GM18520 (cell line): ENCODE results near the gene TP53INP2.
"Not testable (repeated sequence)": the region's sequence is repeated elsewhere in the genome, so short reads cannot be mapped to it uniquely, and the experiment has no call there.

Source experiments
- ATAC-seq: cut with Tn5 transposase; IDR thresholded peaks from one replicate; pipeline ENCODE4 v1.9.1; 2021; ENCODE audit not compliant: unreplicated experiment

TP53INP2 gene, protein sequence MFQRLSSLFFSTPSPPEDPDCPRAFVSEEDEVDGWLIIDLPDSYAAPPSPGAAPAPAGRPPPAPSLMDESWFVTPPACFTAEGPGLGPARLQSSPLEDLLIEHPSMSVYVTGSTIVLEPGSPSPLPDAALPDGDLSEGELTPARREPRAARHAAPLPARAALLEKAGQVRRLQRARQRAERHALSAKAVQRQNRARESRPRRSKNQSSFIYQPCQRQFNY

DNA sequence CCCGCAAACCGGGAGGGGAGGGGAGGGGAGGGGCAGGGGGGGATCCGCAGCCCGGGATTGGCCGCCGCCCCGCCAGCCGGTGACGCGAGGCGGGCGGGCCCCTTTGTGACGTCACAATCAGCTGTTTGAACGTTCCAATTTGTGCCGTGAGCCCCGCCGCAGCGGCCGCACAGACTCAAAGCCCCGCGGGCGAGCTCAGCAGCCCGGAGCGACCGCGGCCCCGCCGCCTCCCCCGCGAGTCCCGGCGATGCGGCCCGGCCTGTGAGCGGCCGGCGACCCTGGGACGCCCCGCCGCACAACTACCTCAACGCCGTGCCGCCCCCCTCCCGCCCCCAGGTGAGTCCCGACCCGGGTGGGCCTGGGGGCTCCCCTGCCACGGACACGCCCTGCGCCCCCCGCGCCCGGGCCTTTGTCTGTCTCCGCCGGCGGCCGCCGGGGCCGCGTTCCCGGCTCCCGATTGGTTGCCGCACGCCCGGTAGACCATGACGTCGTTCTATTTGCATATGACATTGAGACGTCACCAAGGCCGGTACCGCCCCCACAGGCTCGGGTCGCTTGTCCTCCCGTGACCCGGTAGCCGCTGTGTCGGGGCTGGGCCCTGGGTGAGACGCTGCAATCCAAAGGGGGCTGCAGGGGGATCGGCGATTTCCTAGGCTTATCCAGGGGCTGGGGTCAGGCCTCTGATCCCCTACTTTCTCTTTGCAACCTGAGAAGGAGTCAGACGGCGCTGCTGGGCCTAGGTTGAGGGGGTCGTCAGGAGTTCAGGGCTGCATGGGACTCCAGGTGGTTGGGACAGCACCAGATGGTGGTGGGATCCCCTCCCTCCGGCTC, at the start of gene TP53INP2:
Gene TP53INP2, plus strand, starts transcription at position 168 of the 831 bp plus-strand sequence. CDS start 4,396 bp downstream, outside the sequence.
- ATAC-seq = peak; percentile 42

DNA sequence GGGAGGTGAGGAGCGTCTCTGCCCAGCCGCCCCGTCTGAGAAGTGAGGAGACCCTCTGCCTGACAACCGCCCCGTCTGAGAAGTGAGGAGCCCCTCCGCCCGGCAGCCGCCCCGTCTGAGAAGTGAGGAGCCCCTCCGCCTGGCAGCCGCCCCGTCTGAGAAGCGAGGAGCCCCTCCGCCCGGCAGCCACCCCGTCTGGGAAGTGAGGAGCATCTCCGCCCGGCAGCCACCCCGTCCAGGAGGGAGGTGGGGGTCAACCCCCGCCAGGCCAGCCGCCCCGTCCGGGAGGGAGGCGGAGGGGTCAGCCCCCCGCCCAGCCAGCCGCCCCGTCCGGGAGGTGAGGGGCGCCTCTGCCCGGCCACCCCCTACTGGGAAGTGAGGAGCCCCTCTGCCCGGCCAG, 45.5 kb upstream of the TP53INP2 start:
- ATAC-seq = not testable (repeated sequence)

DNA sequence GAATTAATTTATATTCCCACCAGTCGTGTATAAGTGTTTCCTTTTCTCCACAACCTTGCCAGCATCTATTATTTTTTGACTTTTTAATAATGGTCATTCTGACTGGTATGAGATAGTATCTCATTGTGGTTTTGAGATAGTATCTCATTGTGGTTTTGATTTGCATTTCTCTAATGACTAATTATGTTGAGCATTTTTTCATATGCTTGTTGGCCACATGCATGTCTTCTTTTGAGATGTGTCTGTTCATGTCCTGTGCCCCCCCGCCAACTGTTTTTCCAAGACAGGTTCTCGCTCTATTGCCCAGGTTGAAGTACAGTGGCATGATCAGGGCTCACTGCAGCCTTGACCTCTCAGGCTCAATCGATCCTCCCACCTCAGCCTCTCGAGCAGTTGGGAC, 42.3 kb upstream of the TP53INP2 start:
- ATAC-seq = not testable (repeated sequence)

DNA sequence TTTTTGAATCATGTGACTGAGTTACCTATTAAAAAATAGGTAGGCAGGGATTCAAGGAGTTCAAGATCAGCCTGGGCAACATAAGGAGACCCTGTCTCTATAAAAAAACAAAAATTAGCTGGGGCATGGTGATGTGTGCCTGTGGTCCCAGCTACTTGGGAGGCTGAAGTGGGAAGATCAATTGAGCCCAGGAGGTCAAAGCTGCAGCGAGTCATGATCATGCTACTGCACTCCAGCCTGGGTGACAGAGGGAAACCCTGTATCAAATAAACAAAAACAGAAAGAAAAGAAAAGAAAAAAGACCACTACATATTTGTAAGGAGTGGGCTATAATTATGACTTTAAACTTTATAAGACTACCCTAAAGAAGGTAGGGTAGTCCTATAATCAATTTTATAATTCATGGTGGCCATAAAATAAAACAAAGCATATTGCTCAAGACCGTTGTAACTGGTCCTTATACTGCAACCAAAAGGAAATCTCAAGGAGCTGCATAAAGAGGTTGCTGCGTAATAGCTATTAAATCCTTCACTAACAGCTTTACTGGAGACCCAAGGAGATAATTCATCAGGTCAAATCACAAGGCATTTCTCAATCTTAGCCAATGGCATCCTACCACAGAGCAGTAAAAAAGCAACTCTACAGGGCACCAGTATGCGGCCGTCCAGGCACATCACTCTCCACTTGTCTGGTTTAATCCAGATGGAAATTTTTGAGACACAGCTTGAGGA, 40.8 kb upstream of the TP53INP2 start:
- no peak for ATAC-seq

DNA sequence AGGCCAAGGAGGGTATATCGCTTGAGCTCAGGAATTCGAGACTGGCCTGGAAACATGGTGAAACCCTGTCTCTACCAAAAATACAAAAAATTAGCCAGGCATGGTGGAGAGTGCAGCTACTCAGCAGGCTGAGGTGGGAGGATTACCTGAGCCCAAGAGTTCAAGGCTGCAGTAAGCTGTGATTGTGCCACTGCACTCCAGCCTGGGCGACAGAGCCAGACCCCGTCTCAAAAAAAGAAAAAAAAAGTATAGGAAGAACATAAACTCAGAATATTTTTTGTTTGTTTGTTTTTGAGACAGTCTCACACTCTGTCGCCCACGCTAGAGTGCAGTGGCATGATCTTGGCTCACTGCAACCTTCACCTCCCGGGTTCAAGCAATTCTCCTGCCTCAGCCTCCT, 39.4 kb upstream of the TP53INP2 start:
- ATAC-seq = not testable (repeated sequence)

DNA sequence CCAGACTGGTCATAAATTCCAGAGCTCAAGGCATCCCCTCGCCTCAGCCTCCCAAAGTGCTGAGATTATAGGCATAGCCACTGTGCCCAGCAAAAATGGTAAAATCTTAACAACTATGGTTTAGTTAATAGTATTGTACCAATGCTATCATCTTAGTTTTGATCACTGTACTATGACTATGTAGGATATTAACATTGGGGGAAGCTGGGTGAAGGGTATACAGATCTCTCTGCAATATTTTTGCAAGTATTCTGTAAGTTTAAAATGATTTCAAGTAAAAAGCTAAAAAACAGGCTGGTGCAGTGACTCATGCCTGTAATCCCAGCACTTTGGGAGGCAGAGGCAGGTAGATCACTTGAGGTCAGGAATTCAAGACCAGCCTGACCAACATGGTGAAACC, 35.0 kb upstream of the TP53INP2 start:
- no peak for ATAC-seq

DNA sequence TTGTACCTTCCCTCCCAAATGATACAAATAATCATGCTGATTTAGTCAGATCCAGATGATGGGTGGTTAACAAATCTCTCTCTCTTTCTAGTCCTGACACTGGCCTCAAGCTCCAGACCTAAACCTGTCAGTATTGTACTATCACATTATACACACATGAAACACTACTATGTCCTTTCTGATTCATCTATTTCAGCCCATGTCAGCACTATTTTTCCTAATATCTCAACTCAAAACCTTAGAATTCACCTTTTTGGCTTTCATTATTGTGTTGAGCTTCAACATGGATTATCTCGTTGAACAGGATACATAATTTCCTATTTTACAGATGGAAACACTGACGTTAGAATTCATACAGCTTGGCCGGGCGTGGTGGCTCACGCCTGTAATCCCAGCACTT, 30.7 kb upstream of the TP53INP2 start:
- no peak for ATAC-seq

DNA sequence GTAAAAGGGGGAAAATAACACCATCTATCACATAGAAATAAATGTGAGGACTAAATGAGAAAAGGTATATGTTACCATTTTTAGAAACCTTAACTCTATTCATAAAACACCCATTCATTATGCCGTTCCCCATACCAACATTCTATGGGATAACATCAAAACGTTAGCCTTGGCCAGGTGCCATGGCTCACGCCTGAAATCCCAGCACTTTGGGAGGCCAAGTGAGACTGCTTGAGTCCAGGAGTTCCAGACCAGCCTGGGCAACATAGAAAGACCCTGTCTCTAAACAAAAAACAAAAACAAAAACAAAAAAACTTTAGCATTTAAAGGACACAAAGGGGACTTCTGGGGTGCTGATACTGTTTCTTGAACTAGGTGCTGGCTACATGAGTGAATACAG, 28.6 kb upstream of the TP53INP2 start:
- ATAC-seq = no peak

DNA sequence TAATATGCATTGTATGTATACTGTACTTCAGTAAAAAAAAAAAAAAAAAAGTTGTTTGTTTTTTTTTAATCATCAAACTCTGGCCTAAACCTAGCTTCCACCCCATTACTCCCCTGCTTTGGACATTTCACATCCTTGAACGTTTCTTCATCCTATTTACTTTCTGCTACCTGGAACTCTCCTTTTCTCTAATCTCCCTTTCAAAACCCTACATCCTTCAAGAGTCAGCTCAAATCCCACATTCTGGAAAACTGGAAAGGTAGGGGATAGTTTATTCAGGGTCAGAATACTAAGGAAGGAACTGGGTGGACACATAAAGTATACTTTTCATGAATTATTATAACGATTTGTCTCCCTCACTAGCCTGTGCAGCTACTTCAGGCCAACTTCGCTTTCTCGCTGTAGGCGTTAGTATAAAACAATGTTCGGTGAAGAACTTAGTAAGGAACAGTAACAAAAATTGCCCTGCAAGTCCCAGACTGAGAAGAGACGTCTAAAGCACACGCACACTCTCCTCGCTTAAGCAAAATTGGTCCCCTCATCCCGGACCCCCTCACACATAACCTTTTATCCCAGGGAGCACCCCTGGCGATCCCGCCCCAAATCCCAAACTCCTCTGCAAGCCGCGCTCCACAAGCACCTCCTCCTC, 28.0 kb upstream of the TP53INP2 start:
- no peak for ATAC-seq

DNA sequence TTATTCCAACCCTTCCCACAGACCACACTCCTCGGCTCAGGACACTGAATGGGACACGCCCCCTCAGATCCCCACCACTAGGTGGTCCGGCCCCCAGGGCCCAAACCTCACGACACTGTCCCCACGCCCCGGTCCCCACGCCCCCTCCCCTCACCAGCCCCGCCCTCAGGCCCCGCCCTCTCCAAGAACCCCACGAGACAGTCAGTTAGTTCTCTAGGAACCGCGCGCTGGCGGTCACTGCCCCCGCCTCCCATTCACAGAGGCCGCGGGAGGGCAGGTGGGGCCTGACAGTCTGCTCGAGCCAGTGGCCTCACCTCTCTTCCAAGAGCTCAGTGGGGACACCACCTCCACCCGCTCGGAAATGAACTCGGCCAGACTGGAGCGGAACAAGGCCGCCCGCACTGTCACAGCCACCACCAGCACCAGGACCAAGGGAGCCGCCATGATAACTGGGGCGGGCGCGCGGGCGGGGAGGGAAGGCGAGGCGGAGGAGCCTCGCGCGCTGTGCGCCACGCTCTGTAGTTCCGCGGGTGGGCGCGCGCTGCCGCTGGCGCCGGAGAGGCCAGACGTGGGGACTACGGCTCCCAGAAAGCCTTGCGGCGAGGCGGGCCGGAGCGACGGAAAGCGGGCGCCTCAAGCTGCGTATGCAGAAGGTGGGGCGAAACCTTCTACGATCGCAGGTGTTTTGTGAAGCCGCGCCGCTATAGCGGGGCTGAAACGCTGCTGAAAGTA, 27.3 kb upstream of the TP53INP2 start, which contains the start of gene PIGU:
Gene PIGU, minus strand, starts transcription at position 451 of the 732 bp plus-strand sequence. Its CDS starts 7 bp downstream, at position 444.
- ATAC-seq = peak; percentile 98

DNA sequence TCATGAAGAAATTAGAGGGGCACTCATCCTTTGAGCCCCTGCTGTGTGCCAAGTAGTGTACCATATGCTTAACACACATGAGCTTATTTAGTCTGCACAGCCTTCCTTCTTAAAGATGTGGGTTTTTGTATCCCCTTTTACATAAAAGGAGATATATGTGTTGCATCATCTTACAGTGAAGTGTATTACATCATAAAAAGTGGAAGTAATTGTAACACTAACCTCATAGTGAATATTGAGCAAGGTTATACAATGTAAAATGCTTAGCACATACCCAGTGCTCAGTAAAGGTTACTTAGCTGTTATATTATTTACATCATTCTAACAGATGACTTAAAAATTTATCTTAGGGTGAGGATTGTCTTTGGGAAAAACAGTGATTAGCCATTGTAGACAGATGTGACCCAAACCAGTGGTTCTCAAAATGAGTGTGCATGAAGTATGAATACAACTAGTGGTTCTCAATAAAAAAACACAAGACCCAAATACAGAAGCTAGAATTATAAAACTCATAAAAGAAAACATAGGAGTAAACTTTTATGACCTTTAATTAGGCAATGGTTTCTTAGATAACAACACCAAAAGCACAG, 23.5 kb upstream of the TP53INP2 start:
- ATAC-seq = no peak

DNA sequence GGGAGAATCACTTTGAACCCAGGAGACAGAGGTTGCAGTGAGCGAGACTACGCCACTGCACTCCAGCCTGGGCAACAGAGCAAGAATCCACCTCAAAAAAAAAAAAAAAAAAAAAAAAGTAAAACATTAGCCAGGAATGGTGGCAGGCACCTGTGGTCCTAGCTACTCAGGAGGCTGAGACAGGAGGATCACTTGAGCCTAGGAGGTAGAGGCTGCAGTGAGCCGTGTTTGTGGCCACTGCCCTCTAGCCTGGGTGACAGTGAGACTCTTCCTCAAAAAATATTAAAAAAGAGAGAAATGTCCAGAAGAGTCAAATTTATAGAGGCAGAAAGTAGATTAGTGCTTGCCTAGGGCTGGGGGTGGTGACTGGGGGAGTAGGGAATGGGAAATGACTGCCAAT, 20.5 kb upstream of the TP53INP2 start:
- ATAC-seq = no peak

DNA sequence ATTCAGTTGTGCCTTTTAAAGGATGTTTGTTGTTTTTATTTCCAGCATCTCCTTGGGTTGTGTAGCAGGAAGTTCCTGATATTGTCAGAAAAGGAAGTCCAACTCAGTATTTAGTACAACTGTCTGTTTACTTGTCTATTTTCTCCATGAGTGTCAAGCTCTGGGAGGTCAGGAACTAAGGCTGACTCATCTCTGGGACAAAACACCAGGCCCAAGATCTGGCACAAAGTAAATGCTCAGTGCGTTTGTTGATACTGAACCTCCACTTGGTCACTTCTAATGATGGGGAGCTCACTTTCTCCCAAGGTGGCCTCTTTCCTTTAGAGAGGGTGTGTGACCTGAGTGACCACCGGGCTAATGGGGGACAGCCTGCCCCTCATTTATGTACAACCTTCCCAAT, 14.7 kb upstream of the TP53INP2 start:
- ATAC-seq = no peak

DNA sequence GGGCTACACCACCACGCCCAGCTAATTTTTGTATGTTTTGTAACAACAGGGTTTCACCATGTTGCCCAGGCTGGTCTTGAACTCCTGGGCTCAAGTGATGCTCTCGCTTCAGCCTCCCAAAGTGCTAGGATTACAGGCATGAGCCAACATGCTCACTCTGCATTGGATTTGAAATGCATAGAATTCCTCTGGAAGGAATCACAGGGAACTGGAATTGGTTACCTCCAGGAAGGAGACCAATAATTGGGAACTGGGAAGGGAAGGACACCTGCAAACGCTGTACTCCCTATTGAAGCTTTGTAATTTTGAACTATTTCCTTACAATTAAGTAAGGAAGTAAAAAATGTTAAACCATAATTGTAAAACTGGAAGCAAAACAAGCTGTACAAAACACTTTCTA, 12.3 kb upstream of the TP53INP2 start:
- ATAC-seq = no peak

DNA sequence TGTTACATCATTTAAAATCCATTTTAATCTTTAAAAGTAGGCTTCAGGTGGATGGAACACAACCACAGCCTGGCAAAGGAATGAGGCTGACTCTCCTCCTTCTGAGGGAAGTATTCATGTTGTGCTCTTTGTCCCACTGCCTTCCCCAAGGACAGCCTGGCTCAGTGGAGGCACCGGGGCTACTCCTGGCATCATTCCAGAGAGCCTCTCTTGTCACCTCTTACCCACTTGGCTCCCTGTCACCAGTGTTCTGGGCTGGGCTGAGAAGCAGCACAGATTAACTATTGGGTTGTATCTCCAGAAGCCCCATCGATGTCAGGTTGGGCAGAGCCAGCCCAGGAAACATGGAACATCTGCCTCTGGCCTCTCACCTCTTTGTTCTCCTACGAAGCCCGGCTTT, 10.7 kb upstream of the TP53INP2 start:
- ATAC-seq = no peak

DNA sequence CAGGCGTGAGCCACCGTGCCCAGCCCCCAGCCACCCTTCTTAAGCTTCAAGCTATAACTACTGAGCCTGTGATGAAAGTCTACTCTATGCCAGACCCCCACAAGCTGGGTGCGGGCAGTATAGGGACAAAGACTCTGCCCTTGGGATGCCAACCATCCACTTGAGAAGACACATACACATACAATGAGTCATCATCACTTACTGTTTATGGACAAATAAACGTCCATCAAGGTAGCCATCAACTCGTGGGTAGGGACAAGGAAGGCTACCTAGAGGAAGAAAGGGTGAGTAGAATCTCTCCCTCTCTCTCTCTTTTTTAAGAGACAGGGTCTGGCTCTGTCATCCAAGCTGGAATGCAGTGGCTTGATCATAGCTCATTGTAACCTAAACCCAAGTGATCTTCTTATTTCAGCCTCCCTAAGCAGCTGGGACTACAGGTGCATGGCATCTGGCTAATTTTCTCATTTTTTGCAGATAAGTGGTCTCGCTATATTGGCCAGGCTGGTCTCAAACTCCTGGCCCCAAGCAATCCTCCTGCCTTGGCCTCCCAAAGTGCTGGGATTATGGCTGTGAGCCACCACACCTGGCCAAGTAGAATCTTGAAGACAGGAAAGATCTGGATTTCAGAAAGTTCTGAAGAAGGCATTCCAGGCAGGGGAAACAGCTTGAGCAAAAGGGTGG, 2.6 kb upstream of the TP53INP2 start:
- no peak for ATAC-seq

DNA sequence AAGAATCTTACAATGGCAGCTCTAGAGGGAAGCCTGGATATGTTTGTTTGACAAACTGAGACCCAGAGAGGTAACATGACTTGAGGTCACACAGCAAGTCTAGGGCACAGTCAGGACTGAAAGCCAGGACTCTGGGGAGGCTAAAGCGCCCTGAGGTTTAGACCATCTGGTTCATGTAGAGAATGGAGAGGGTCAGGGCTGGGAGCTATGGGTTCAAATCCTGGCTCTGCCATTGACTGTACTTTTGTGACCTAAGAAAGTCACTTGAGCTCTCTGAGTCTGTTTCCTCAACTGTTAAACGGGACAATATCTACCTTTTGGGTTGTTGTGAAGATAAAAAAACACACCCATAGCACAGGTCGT, 1.1 kb upstream of the TP53INP2 start:
- no peak for ATAC-seq

DNA sequence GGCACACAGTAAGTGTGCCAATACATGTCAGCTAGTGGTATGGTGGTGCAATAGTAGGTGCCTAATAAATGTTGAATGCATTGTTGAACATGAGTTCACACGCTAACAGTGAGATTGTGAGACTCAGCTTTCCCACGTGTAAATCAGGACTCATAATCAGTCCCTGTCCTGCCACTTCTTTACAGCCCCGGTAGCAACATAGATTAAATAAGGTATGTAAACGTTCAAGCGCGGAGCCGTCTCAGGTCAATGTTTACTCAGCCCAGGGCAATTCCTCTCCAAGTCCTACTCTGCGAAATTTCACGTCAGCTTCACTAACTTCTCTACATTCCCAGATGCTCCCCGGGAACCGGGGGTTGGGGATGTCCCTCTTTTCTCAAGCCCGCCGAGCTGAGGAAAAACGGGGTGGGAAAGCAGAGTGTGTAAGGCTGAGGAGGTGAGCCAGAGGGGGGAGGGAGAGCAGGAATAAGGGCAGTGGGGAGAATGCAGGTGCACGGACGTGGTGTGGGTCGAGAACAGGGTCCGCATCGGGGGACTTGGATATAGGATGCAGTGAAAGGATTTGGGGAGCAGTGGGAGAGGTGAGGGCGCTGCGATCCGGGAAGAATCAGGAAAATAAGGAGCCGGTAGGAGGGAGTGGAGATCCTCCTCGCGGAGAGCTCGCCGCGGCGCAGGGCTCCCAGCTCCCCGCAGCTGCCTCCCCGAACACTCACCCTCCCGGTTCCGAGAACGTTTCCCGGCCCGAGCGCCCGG, 544 bp upstream of the TP53INP2 start:
- ATAC-seq = no peak

DNA sequence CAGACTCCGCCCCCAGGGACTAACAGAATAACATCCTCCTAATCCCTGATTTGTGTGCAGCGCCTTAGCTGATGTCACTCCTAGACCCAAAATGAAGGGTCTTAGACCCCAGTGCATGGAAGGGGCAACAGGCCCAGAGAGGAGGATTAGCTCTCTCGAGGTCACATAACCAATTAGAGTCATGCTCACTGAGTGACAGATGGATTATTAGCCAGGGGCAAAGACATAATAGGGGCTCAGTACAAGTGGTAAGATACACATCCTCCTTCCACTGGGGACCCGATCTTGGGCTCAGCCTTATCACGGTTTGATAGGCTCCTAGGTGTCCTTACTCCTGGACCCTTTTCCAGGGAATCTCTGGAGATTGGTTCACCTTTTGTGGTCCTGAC, 858 bp downstream of the TP53INP2 start:
- ATAC-seq = no peak
